IMR-90 (cell line): Measurements from ENCODE around the gene DNAJC11. TPM values are rescaled to one million over a fixed set of nuclear protein-coding genes. Genes with fewer than 3 reads are reported as not detected.

Source experiments
- ATAC-seq: fragments of 200-7000 bp; cut with Tn5 transposase; 2 replicates; pipeline ENCODE4 v1.9.1; 2020; ENCODE audit warnings: low read depth, mild to moderate bottlenecking, moderate library complexity
- BruUV-seq: library from RNA; stranded (reverse); fragments of 400-500 nt; replicated peaks from 2 replicates; lab custom pipeline; 2021; lab: Mats Ljungman, UMichigan
- CTCF ChIA-PET: fragments of 300-600 bp; formaldehyde crosslinking; extraction: SDS; loops from one replicate; lab custom pipeline; 2021; ENCODE audit warnings: antibody characterized with exemption; lab: Yijun Ruan, JAX
- POLR2A ChIA-PET: fragments of 300-600 bp; sonication (Branson Sonifier 250); formaldehyde crosslinking; loops from one replicate; lab custom pipeline; 2022; ENCODE audit warnings: antibody characterized with exemption; ENCODE audit not compliant: unreplicated experiment; lab: Charles Lee
- DNase-seq: peaks from one replicate; pipeline ENCODE4 v3.0.0; 2013
- H2AFZ ChIP-seq: replicated peaks from 2 replicates; pipeline ENCODE3; 2013; ENCODE audit warnings: low read length, mild to moderate bottlenecking; ENCODE audit not compliant: poor library complexity
- H2AK5ac ChIP-seq: 2 replicates; pipeline ENCODE4 v1.6.1; 2013; ENCODE audit warnings: low read depth, low read length, inconsistent platforms
- H2AK9ac ChIP-seq: replicated peaks from 2 replicates; pipeline ENCODE3; 2013; ENCODE audit warnings: mild to moderate bottlenecking, low read depth, low read length, moderate library complexity; ENCODE audit not compliant: poor library complexity
- H2BK120ac ChIP-seq: 2 replicates; pipeline ENCODE4 v1.6.1; 2013; ENCODE audit warnings: low read depth, low read length, inconsistent platforms
- H2BK15ac ChIP-seq: 3 replicates; pipeline ENCODE4 v1.6.1; 2013; ENCODE audit warnings: low read depth, low read length, inconsistent platforms
- H2BK20ac ChIP-seq: 2 replicates; pipeline ENCODE4 v1.6.1; 2013; ENCODE audit warnings: low read depth, mild to moderate bottlenecking, inconsistent platforms, low read length, moderate library complexity
- H2BK5ac ChIP-seq: 2 replicates; pipeline ENCODE4 v1.6.1; 2013; ENCODE audit warnings: mild to moderate bottlenecking, low read depth, low read length, inconsistent platforms; ENCODE audit not compliant: poor library complexity, severe bottlenecking
- H3K14ac ChIP-seq: replicated peaks from 2 replicates; pipeline ENCODE4 v1.6.1; 2013; ENCODE audit warnings: low read depth, low read length, inconsistent platforms
- H3K18ac ChIP-seq: 2 replicates; pipeline ENCODE4 v1.6.1; 2013; ENCODE audit warnings: low read depth, low read length, control low read depth
- H3K23ac ChIP-seq: 2 replicates; pipeline ENCODE4 v1.6.1; 2013; ENCODE audit warnings: low read depth, low read length, inconsistent platforms
- H3K27ac ChIP-seq: 2 replicates; pipeline ENCODE4 v1.5.1; 2013; ENCODE audit warnings: mild to moderate bottlenecking, control low read depth, low read length; ENCODE audit not compliant: insufficient read depth
- H3K27me3 ChIP-seq: 2 replicates; pipeline ENCODE4 v1.6.1; 2013; ENCODE audit warnings: low read length; ENCODE audit not compliant: control insufficient read depth, insufficient read depth
- H3K36me3 ChIP-seq: 2 replicates; pipeline ENCODE4 v1.6.1; 2013; ENCODE audit warnings: low read length, mixed read lengths; ENCODE audit not compliant: control insufficient read depth, insufficient read depth
- H3K4ac ChIP-seq: 2 replicates; pipeline ENCODE4 v1.6.1; 2013; ENCODE audit warnings: low read depth, low read length, inconsistent platforms
- H3K4me1 ChIP-seq: 2 replicates; pipeline ENCODE4 v1.6.1; 2013; ENCODE audit warnings: low read length, mixed read lengths; ENCODE audit not compliant: control insufficient read depth, insufficient read depth
- H3K4me2 ChIP-seq: 2 replicates; pipeline ENCODE4 v1.6.1; 2013; ENCODE audit warnings: low read depth, mild to moderate bottlenecking, control low read depth, low read length, moderate library complexity
- H3K4me3 ChIP-seq: 2 replicates; pipeline ENCODE4 v1.5.1; 2013; ENCODE audit warnings: low read depth, mild to moderate bottlenecking, control low read depth, low read length, moderate library complexity; ENCODE audit not compliant: insufficient read depth
- H3K56ac ChIP-seq: 2 replicates; pipeline ENCODE4 v1.6.1; 2013; ENCODE audit warnings: low read length, inconsistent platforms; ENCODE audit not compliant: insufficient read depth; ENCODE audit errors: extremely low read depth
- H3K79me1 ChIP-seq, 2 experiments: 2 replicates each; pipeline ENCODE4 v1.6.1; 2013; ENCODE audit warnings: low read length in 2 of 2, inconsistent platforms in 1 of 2, low read depth in 1 of 2
- H3K9ac ChIP-seq: 2 replicates; pipeline ENCODE4 v1.6.1; 2013; ENCODE audit warnings: low read depth, low read length, control low read depth
- H3K9me1 ChIP-seq: 2 replicates; pipeline ENCODE4 v1.6.1; 2013; ENCODE audit warnings: low read length, inconsistent platforms; ENCODE audit not compliant: insufficient read depth
- H3K9me3 ChIP-seq: 2 replicates; pipeline ENCODE4 v1.6.1; 2013; ENCODE audit warnings: low read length; ENCODE audit not compliant: control insufficient read depth, insufficient read depth
- H4K20me1 ChIP-seq: 2 replicates; pipeline ENCODE4 v1.6.1; 2013; ENCODE audit warnings: low read length, inconsistent platforms; ENCODE audit not compliant: insufficient read depth
- H4K5ac ChIP-seq: 2 replicates; pipeline ENCODE4 v1.6.1; 2013; ENCODE audit warnings: mild to moderate bottlenecking, low read depth, low read length, control low read depth
- H4K8ac ChIP-seq, 2 experiments: 2 replicates each; pipeline ENCODE4 v1.6.1; 2013; ENCODE audit warnings: low read depth in 2 of 2, low read length in 2 of 2, control low read depth in 1 of 2, inconsistent platforms in 1 of 2
- H4K91ac ChIP-seq: 2 replicates; pipeline ENCODE4 v1.6.1; 2013; ENCODE audit warnings: low read depth, low read length, inconsistent platforms; ENCODE audit not compliant: insufficient read depth
- BHLHE40 ChIP-seq: fragments of 150-350 bp; IDR thresholded peaks from 2 replicates; pipeline ENCODE4 v1.6.1; 2016; ENCODE audit warnings: mild to moderate bottlenecking, low read depth, low read length
- CEBPB ChIP-seq: IDR thresholded peaks from 2 replicates; pipeline ENCODE4 v1.6.1; 2012; ENCODE audit warnings: low read depth, low read length, improper control_type of control experiment
- CHD1 ChIP-seq: IDR thresholded peaks from 2 replicates; pipeline ENCODE4 v1.6.1; 2012; ENCODE audit warnings: low read depth, low read length, improper control_type of control experiment
- ELK1 ChIP-seq: fragments of 150-350 bp; IDR thresholded peaks from 2 replicates; pipeline ENCODE4 v1.6.1; 2016; ENCODE audit warnings: low read depth, mild to moderate bottlenecking, low read length, moderate library complexity, borderline replicate concordance
- FOS ChIP-seq: fragments of 150-350 bp; IDR thresholded peaks from 2 replicates; pipeline ENCODE4 v1.6.1; 2016; ENCODE audit warnings: low read depth, low read length
- MAFK ChIP-seq: IDR thresholded peaks from 2 replicates; pipeline ENCODE4 v1.6.1; 2012; ENCODE audit warnings: low read depth, low read length, improper control_type of control experiment
- MAZ ChIP-seq: IDR thresholded peaks from 2 replicates; pipeline ENCODE4 v1.6.1; 2012; ENCODE audit warnings: low read depth, mild to moderate bottlenecking, low read length, improper control_type of control experiment, moderate library complexity, borderline replicate concordance
- MXI1 ChIP-seq: IDR thresholded peaks from 2 replicates; pipeline ENCODE4 v1.6.1; 2012; ENCODE audit warnings: low read depth, mild to moderate bottlenecking, low read length, moderate library complexity, borderline replicate concordance
- NFE2L2 ChIP-seq: fragments of 150-350 bp; IDR thresholded peaks from 2 replicates; pipeline ENCODE4 v1.6.1; 2016; ENCODE audit warnings: low read depth, mild to moderate bottlenecking, low read length
- POLR2A ChIP-seq: IDR thresholded peaks from 2 replicates; pipeline ENCODE4 v1.6.1; 2012; ENCODE audit warnings: mild to moderate bottlenecking, low read depth, low read length
- RCOR1 ChIP-seq: IDR thresholded peaks from 2 replicates; pipeline ENCODE4 v1.6.1; 2012; ENCODE audit warnings: mild to moderate bottlenecking, low read length, improper control_type of control experiment; ENCODE audit not compliant: insufficient replicate concordance
- RFX5 ChIP-seq: IDR thresholded peaks from 2 replicates; pipeline ENCODE4 v1.8.0; 2012; ENCODE audit warnings: low read depth, mild to moderate bottlenecking, low read length, moderate library complexity
- USF2 ChIP-seq: fragments of 150-350 bp; IDR thresholded peaks from 2 replicates; pipeline ENCODE4 v1.6.1; 2017; ENCODE audit warnings: mild to moderate bottlenecking, antibody characterized with exemption, low read length, low read depth
- WGBS, 2 experiments: methylation state at CpG; one replicate each; pipeline versions ENCODE4 v1.1.5 to v1.1.7; 2013; ENCODE audit warnings: missing lambda C conversion rate in 2 of 2; ENCODE audit not compliant: insufficient read length in 1 of 2; ENCODE audit errors: extremely low coverage in 2 of 2; 5-methylcytosine and 5-hydroxymethylcytosine counted together
- dilution Hi-C: fragments of 300-500 bp; cut with HindIII; formaldehyde crosslinking; loops from one replicate; pipeline ENCODE4 v1.14.3; 2018; ENCODE audit warnings: low sequenced_read_pairs; ENCODE audit not compliant: unreplicated experiment
- in situ Hi-C: fragments of 300-500 bp; cut with MboI; formaldehyde crosslinking; loops from 3 replicates; pipeline ENCODE4 v1.14.3; 2019; ENCODE audit warnings: low sequenced_read_pairs, inconsistent platforms, mixed read lengths
- intact Hi-C: fragments of 100-400 bp; cut with micrococcal nuclease; formaldehyde crosslinking; loops from 2 replicates; pipeline ENCODE4 v1.10.0; 2022
- polyA plus RNA-seq, 3 experiments: library from polyadenylated mRNA; depleted of rRNA; stranded (reverse); fragments of >200 nt; gene quantifications; 2 replicates each; pipeline ENCODE4 v1.2.3, GENCODE V29; 2012; ENCODE audit warnings: low replicate concordance in 1 of 3
- total RNA-seq: library from RNA; depleted of rRNA; stranded (reverse); fragments of >200 nt; gene quantifications from 2 replicates; pipeline ENCODE4 v1.2.3, GENCODE V29; 2012

DNAJC11 gene
- total and polyA plus RNA-seq, 2 of the 4 experiments (the other 2 are of a cell fraction), result 38.7 to 48.5 TPM

GRCh38 chr1:6601923-6602668, 99.5 kb downstream of the DNAJC11 start:
- peak overlapping the region; percentile 58 for H3K27ac ChIP-seq
- H3K4ac ChIP-seq, result peak overlapping the region; percentile 79
- peak overlapping the region; percentile 98 for H3K23ac ChIP-seq
- ATAC-seq (peak; percentile 28), DNase-seq (peak; percentile 59)
- peak overlapping the region; percentile 88 for H3K4me3 ChIP-seq
- no peak overlapping the region; the same call in 1 of the 2 replicates for H2BK20ac ChIP-seq
- TF ChIP-seq USF2 (peak; percentile 48; the same call in 1 of the 2 replicates), CHD1 (peak; percentile 42; the same call in 1 of the 2 replicates), RCOR1 (no peak), NFE2L2 (no peak), BHLHE40 (no peak), MAFK (no peak), POLR2A (no peak), MXI1 (peak; percentile 73), ELK1 (no peak), CEBPB (no peak), FOS (no peak), MAZ (no peak), RFX5 (no peak)
- peak overlapping the region; percentile 34; the same call in 1 of the 3 replicates for H2BK15ac ChIP-seq
- H3K9me1 ChIP-seq, result peaks cover 13% of the 10 kb centered on the region
- peaks cover 16% of the 10 kb centered on the region for H3K36me3 ChIP-seq
- H3K9me3 ChIP-seq, result no peaks in the 10 kb centered on the region
- no TSS peak for BruUV-seq
- dilution Hi-C loops (no loop called here), in situ Hi-C loops (no loop called here), intact Hi-C loops (loop anchor here (2.0 kb wide), 1 partner anchor 45 kb away; no protein-coding TSS in a partner anchor)
- peak overlapping the region; percentile 100 for H2AK9ac ChIP-seq
- H4K8ac ChIP-seq, result peak overlapping the region; percentile 52 to 54; a peak in 3 of 4 replicates
- H3K14ac ChIP-seq, result peak overlapping the region; percentile 96
- peak overlapping the region; percentile 68 for H3K4me2 ChIP-seq
- peak overlapping the region; percentile 60 for H2BK5ac ChIP-seq
- CTCF ChIA-PET, result no interaction called here
- H3K27me3 ChIP-seq, result no peaks in the 10 kb centered on the region
- WGBS, 2 experiments, result 1% methylated on average over 81 of the region's 103 CpGs; no CpG with 5 or more reads in 1 of the 2 experiments
- H3K79me1 ChIP-seq, result peaks cover 5 to 50% of the 10 kb centered on the region in 2 experiments; a peak in 3 of 4 replicates
- H3K56ac ChIP-seq, result peak overlapping the region; percentile 59
- peak overlapping the region; percentile 94 for H2AFZ ChIP-seq
- peak overlapping the region; percentile 69 for H4K91ac ChIP-seq
- peak overlapping the region; percentile 57 for H2BK120ac ChIP-seq
- POLR2A ChIA-PET, result no interaction called here
- H4K5ac ChIP-seq, result peak overlapping the region; percentile 33
- H2AK5ac ChIP-seq, result peak overlapping the region; percentile 91
- peak overlapping the region; percentile 25 for H3K18ac ChIP-seq
- H3K9ac ChIP-seq, result peak overlapping the region; percentile 58
- H3K4me1 ChIP-seq, result peaks cover 14% of the 10 kb centered on the region
- H4K20me1 ChIP-seq, result peaks cover 49% of the 10 kb centered on the region
